HG03520 (cell line): Measurements from ENCODE around the gene THAP3.
"Not testable (repeated sequence)": the region's sequence is repeated elsewhere in the genome, so short reads cannot be mapped to it uniquely, and the experiment has no call there.

Experiments used
- ATAC-seq: cut with Tn5 transposase; IDR thresholded peaks from one replicate; pipeline ENCODE4 v1.9.1; 2021; ENCODE audit warnings: mild to moderate bottlenecking, moderate library complexity; ENCODE audit not compliant: unreplicated experiment

THAP3 gene

GRCh38 chr1:6590046-6590445, 34.6 kb upstream of the THAP3 start:
- ATAC-seq, result no peak

GRCh38 chr1:6591222-6591621, 33.4 kb upstream of the THAP3 start:
- no peak for ATAC-seq

- ATAC-seq, result no peak
Measured at GRCh38 chr1:6591644-6592043, 33.0 kb upstream of the THAP3 start.

- no peak for ATAC-seq
Measured at GRCh38 chr1:6592441-6592840, 32.2 kb upstream of the THAP3 start.

GRCh38 chr1:6592865-6593593, 31.6 kb upstream of the THAP3 start:
- ATAC-seq, result no peak

GRCh38 chr1:6593810-6594209, 30.9 kb upstream of the THAP3 start:
- no peak for ATAC-seq

- no peak for ATAC-seq
Measured at GRCh38 chr1:6594977-6595740, 29.5 kb upstream of the THAP3 start.

- no peak for ATAC-seq
Measured at GRCh38 chr1:6596351-6596750, 28.3 kb upstream of the THAP3 start.

GRCh38 chr1:6596886-6597776, 27.5 kb upstream of the THAP3 start:
- no peak for ATAC-seq

- ATAC-seq, result no peak
Measured at GRCh38 chr1:6597777-6598131, 26.9 kb upstream of the THAP3 start.

GRCh38 chr1:6599141-6599975, 25.3 kb upstream of the THAP3 start:
- no peak for ATAC-seq

- ATAC-seq, result not testable (repeated sequence)
Measured at GRCh38 chr1:6599991-6600390, 24.7 kb upstream of the THAP3 start.

GRCh38 chr1:6600410-6601048, 24.1 kb upstream of the THAP3 start:
- no peak for ATAC-seq

GRCh38 chr1:6601049-6601922, 23.4 kb upstream of the THAP3 start:
- peak; percentile 26 for ATAC-seq

GRCh38 chr1:6601923-6602668, 22.6 kb upstream of the THAP3 start:
- peak; percentile 27 for ATAC-seq

- ATAC-seq, result peak; percentile 48
Measured at GRCh38 chr1:6602669-6603237, 21.9 kb upstream of the THAP3 start, which contains the start of gene KLHL21. Gene KLHL21, minus strand, starts transcription at chr1:6602869. Its CDS starts 52 bp downstream, at chr1:6602817.

- no peak for ATAC-seq
Measured at GRCh38 chr1:6603238-6603914, 21.3 kb upstream of the THAP3 start.
